Mammary microvascular endothelial cell (primary cell): Measurements from ENCODE around the gene WRAP73. TPM values are rescaled to one million over a fixed set of nuclear protein-coding genes. Genes with fewer than 3 reads are reported as not detected.

Source experiments
- total RNA-seq: library from RNA; depleted of rRNA; stranded (reverse); fragments of >200 nt; gene quantifications from 2 replicates; pipeline ENCODE4 v1.2.3, GENCODE V29; 2015

The WRAP73 gene
- total RNA-seq, result 19.9 and 20.4 TPM in 2 replicates

DNA sequence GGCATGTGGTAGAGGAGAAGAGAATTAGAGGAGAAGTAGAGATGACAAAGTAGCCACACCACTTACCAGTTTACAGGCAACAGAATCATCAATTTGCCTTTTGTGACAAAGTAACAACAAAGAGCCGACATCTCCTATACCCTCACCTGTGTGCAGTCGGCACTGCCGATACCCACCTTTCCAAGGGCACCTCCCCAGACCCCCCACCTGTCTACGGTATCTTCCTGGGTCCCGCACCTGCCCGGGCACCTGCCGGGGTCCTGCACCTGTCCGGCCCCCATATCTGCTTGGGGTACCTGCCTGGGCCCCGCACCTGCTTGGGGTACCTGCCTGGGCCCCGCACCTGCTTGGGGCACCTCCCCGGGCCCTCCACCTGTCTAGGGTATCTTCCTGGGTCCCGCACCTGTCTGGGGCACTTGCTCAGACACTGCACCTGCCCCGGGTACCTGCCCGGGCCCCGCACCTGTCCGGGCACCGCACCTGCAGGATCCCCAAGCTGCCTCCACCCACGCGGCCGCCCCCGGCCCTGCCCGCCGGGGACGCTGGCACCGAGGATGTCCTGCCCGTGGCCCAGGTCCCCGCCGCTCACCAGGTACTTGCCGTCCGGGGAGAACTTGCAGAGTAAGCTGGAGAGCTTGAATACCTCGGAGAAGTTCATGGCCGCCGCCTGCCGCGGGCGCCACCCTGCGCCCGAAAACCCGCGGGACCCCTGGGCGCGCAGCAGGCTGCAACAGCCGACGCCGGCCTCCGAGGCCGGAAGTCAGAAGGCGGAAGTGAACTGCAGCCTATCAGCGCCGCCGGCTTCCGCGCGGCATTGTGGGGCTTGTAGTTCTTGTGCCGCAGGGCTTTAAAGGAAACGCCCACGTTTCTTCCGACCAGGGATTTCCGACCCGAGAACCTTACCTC lies at the start of gene WRAP73:
WRAP73 (minus strand) TSS at position 762 of the 906 bp plus-strand sequence; CDS start at position 658, 104 bp downstream.

GRCh38 chr1:3651930-3652547 lies 2.1 kb upstream of the WRAP73 start, which contains the start of gene TP73:
TP73 (plus strand) TSS chr1:3652516; CDS start chr1:3682366, 29,850 bp downstream.

GRCh38 chr1:3624200-3625136 lies 25.4 kb downstream of the WRAP73 start, which contains the start of gene TPRG1L:
TPRG1L (plus strand) TSS chr1:3625015; CDS start chr1:3625073, 58 bp downstream.

DNA sequence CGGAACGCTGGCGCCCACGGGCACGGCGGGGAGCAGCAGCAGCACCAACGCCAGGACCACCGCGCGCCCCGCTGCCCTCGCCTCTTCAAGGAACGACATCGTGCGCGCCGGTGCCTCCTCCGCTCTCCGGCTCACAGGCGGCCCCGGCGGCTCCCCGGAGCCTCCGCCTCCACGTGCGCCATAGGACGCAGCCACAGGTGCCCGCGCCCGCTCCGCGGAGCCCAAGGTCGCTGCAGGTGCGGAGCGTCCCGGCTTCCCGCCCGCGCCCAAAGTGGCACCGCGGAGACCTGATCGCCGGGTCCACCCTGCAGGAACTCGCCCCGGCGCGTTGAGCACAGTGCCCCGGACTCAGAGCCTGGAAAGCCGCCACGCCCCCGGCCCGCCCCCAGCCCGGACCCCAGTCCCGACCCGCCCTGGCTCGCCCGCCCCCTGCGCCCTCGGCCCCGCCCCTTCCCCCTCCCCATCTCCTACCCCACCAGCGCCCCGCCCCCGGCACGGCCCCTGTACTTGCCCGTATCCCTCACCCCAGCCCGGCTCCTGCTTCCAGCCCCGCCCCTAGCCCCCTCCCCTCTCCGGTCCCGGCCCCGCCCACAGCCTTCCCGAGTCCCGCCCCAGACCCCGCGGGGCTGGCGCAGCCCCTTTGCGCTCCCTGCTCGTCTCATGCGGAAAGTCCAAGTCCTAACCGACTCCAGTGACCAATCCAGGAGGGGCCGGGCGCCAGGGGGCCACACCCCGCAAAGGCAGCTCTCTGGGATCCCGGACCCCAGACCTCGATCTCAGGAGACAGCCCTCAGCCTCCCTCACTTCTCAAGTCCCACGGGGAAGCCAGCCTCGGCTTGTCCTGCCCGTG lies 38.5 kb downstream of the WRAP73 start, which contains the start of gene MEGF6:
MEGF6 (minus strand) TSS at position 339 of the 850 bp plus-strand sequence; CDS start at position 99, 240 bp downstream.

Other genes starting within 250 kb of the WRAP73 start
- gene ARHGEF16, start 195.4 kb downstream of the WRAP73 start, total RNA-seq, result 0.80 and 1.0 TPM in 2 replicates
- gene MEGF6, start 38.6 kb downstream of the WRAP73 start, total RNA-seq, result 16.2 and 16.4 TPM in 2 replicates
- 26.5 and 32.2 TPM in 2 replicates for gene TPRG1L, start 25.1 kb downstream of the WRAP73 start, total RNA-seq
- gene TP73, start 2.4 kb upstream of the WRAP73 start, total RNA-seq, result not detected in 2 replicates
- gene CCDC27, start 102.3 kb upstream of the WRAP73 start, total RNA-seq, result not detected in 2 replicates
- gene SMIM1, start 122.6 kb upstream of the WRAP73 start, total RNA-seq, result not detected in 2 replicates
- gene LRRC47, start 146.4 kb upstream of the WRAP73 start, total RNA-seq, result 31.1 and 35.7 TPM in 2 replicates
- 17.6 and 21.0 TPM in 2 replicates for gene CEP104, start 207.1 kb upstream of the WRAP73 start, total RNA-seq
- gene DFFB, start 207.4 kb upstream of the WRAP73 start, total RNA-seq, result 7.0 and 8.5 TPM in 2 replicates